GM18507 (cell line): Measurements from ENCODE around the gene CHIC1.
"Not testable (repeated sequence)": the region's sequence is repeated elsewhere in the genome, so short reads cannot be mapped to it uniquely, and the experiment has no call there.

Experiments used
- DNase-seq: peaks from one replicate; pipeline ENCODE4 v3.0.0; 2011; ENCODE audit warnings: low read depth; ENCODE audit not compliant: insufficient read length; ENCODE audit errors: extremely low spot score
- FAIRE-seq: peaks from 2 replicates; lab custom pipeline; 2011; peaks lifted over from hg19 to GRCh38; lab: Jason Lieb, UNC

CHIC1 gene

GRCh38 chrX:73562984-73563737 is at the start of gene CHIC1:
TSS of gene CHIC1 (plus strand) at chrX:73563197. CDS start at chrX:73563285, 88 bp downstream.
- peak; percentile 33 for DNase-seq
- FAIRE-seq: peak; percentile 94

GRCh38 chrX:73522823-73523222 is 40.2 kb upstream of the CHIC1 start:
- FAIRE-seq, DNase-seq: not testable (repeated sequence)

GRCh38 chrX:73524906-73525305 is 38.1 kb upstream of the CHIC1 start:
- no peak for DNase-seq
- FAIRE-seq: no peak

- DNase-seq: no peak
- FAIRE-seq: no peak
Measured at GRCh38 chrX:73525928-73526690, 36.9 kb upstream of the CHIC1 start.

- FAIRE-seq, DNase-seq: not testable (repeated sequence)
Measured at GRCh38 chrX:73531655-73532054, 31.3 kb upstream of the CHIC1 start.

- FAIRE-seq: no peak
- no peak for DNase-seq
Measured at GRCh38 chrX:73556159-73556558, 6.8 kb upstream of the CHIC1 start.

- DNase-seq: no peak
- FAIRE-seq: peak; percentile 36
Measured at GRCh38 chrX:73561801-73562200, 1.2 kb upstream of the CHIC1 start.

- FAIRE-seq: no peak
- DNase-seq: no peak
Measured at GRCh38 chrX:73562458-73562857, 539 bp upstream of the CHIC1 start.

GRCh38 chrX:73563738-73564068 is 706 bp downstream of the CHIC1 start:
- FAIRE-seq: peak; percentile 78
- DNase-seq: no peak

GRCh38 chrX:73577361-73577760 is 14.4 kb downstream of the CHIC1 start:
- FAIRE-seq: no peak
- DNase-seq: no peak

GRCh38 chrX:73581002-73581628 is 18.1 kb downstream of the CHIC1 start:
- DNase-seq (no peak), FAIRE-seq (peak; percentile 61)

GRCh38 chrX:73597758-73598157 is 34.8 kb downstream of the CHIC1 start:
- DNase-seq, FAIRE-seq: not testable (repeated sequence)

- no peak for DNase-seq
Measured at GRCh38 chrX:73615022-73615421, 52.0 kb downstream of the CHIC1 start.

GRCh38 chrX:73641669-73642068 is 78.7 kb downstream of the CHIC1 start:
- not testable (repeated sequence) for FAIRE-seq, DNase-seq

More at GRCh38 chrX:73615022-73615421, 52.0 kb downstream of the CHIC1 start:
- FAIRE-seq: no peak

- FAIRE-seq (no peak), DNase-seq (no peak)
Measured at GRCh38 chrX:73647212-73647611, 84.2 kb downstream of the CHIC1 start.

GRCh38 chrX:73647632-73648322 is 84.8 kb downstream of the CHIC1 start:
- DNase-seq: no peak
- FAIRE-seq: peak; percentile 75

GRCh38 chrX:73661322-73661721 is 98.3 kb downstream of the CHIC1 start:
- DNase-seq, FAIRE-seq: not testable (repeated sequence)

- DNase-seq (no peak), FAIRE-seq (no peak)
Measured at GRCh38 chrX:73668779-73669178, 105.8 kb downstream of the CHIC1 start.

GRCh38 chrX:73681408-73681807 is 118.4 kb downstream of the CHIC1 start:
- FAIRE-seq (no peak), DNase-seq (no peak)
